CD14-positive monocyte (primary cell): ENCODE results near the gene AARS2. TPM values are rescaled to one million over a fixed set of nuclear protein-coding genes. Genes with fewer than 3 reads are reported as not detected.

Source experiments
- DNase-seq, 3 donors: peaks; one replicate each; pipeline ENCODE4 v3.0.0-alpha.2; 2011 to 2022
- H2AFZ ChIP-seq: 2 replicates; pipeline ENCODE4 v1.6.0; 2012; ENCODE audit warnings: mild to moderate bottlenecking, low read depth, low read length, inconsistent platforms; ENCODE audit not compliant: insufficient read depth, poor library complexity, severe bottlenecking
- H3K27ac ChIP-seq, 2 donors: 1 replicate in 1 of 2; 2 replicates in 1 of 2; pipeline ENCODE4 v1.5.1; 2012 to 2013; ENCODE audit warnings: low read length in 2 of 2, control low read depth in 1 of 2, inconsistent platforms in 1 of 2, low read depth in 1 of 2, mild to moderate bottlenecking in 1 of 2
- H3K27me3 ChIP-seq, 2 donors: one replicate each; pipeline versions ENCODE4 v1.6.0 to v1.6.1; 2011 to 2013; ENCODE audit warnings: low read length in 2 of 2; ENCODE audit not compliant: control insufficient read depth in 2 of 2, insufficient read depth in 2 of 2
- H3K36me3 ChIP-seq, 2 donors: replicated peaks in 1 of 2; 1 replicate in 1 of 2; 2 replicates in 1 of 2; pipeline versions ENCODE4 v1.5.1 to v1.6.1; 2012 to 2013; ENCODE audit warnings: low read length in 2 of 2, control low read depth in 1 of 2, inconsistent platforms in 1 of 2, mild to moderate bottlenecking in 1 of 2; ENCODE audit not compliant: insufficient read depth in 2 of 2, control insufficient read depth in 1 of 2
- H3K4me1 ChIP-seq, 2 donors: 1 replicate in 1 of 2; 2 replicates in 1 of 2; pipeline versions ENCODE4 v1.5.1 to v1.6.1; 2012 to 2013; ENCODE audit warnings: low read length in 2 of 2, control low read depth in 1 of 2, inconsistent platforms in 1 of 2, mild to moderate bottlenecking in 1 of 2, moderate library complexity in 1 of 2; ENCODE audit not compliant: insufficient read depth in 2 of 2, control insufficient read depth in 1 of 2
- H3K4me2 ChIP-seq: replicated peaks from 2 replicates; pipeline ENCODE3; 2012; ENCODE audit warnings: low read length, moderate library complexity, mild to moderate bottlenecking; ENCODE audit not compliant: poor library complexity, severe bottlenecking; ENCODE audit errors: extremely low read depth
- H3K4me3 ChIP-seq, 3 experiments: fragments of 200-600 bp in 1 of 3; sonication (generic) in 1 of 3; replicated peaks in 1 of 3; 1 replicate in 2 of 3; 2 replicates in 1 of 3; pipeline ENCODE4 v1.5.1; 2011 to 2013; ENCODE audit warnings: low read length in 3 of 3, mild to moderate bottlenecking in 3 of 3, control low read depth in 2 of 3, low read depth in 2 of 3, inconsistent platforms in 1 of 3, moderate library complexity in 1 of 3
- H3K79me2 ChIP-seq: 2 replicates; pipeline ENCODE4 v1.6.0; 2012; ENCODE audit warnings: mild to moderate bottlenecking, control low read depth, inconsistent platforms, low read length, moderate library complexity; ENCODE audit not compliant: insufficient read depth
- H3K9ac ChIP-seq: 2 replicates; pipeline ENCODE4 v1.6.0; 2017; ENCODE audit warnings: low read length, mild to moderate bottlenecking; ENCODE audit not compliant: insufficient read depth, poor library complexity, severe bottlenecking
- H3K9me3 ChIP-seq, 2 donors: replicated peaks in 1 of 2; 1 replicate in 1 of 2; 2 replicates in 1 of 2; pipeline versions ENCODE4 v1.5.1 to v1.6.1; 2012 to 2013; ENCODE audit warnings: low read length in 2 of 2, control low read depth in 1 of 2; ENCODE audit not compliant: control insufficient read depth in 1 of 2, insufficient read depth in 1 of 2
- H4K20me1 ChIP-seq: 2 replicates; pipeline ENCODE4 v1.6.0; 2012; ENCODE audit warnings: mild to moderate bottlenecking, low read length, control low read depth, moderate library complexity; ENCODE audit not compliant: insufficient read depth
- H3K27ac Mint-ChIP-seq, 7 donors: one replicate each; pipeline ENCODE4 v1.8.0; 2020; ENCODE audit warnings: mild to moderate bottlenecking in 7 of 7, mixed read lengths in 7 of 7, moderate library complexity in 6 of 7, inconsistent platforms in 2 of 7
- H3K27me3 Mint-ChIP-seq, 3 donors: one replicate each; pipeline ENCODE4 v1.8.0; 2021 to 2022; ENCODE audit warnings: low read depth in 3 of 3, mild to moderate bottlenecking in 3 of 3, mixed read lengths in 3 of 3, moderate library complexity in 3 of 3, inconsistent platforms in 1 of 3
- H3K36me3 Mint-ChIP-seq, 2 donors: one replicate each; pipeline ENCODE4 v1.8.0; 2020; ENCODE audit warnings: mixed read lengths in 2 of 2, inconsistent platforms in 1 of 2, mild to moderate bottlenecking in 1 of 2
- H3K4me1 Mint-ChIP-seq: one replicate; pipeline ENCODE4 v1.8.0; 2020; ENCODE audit warnings: mild to moderate bottlenecking, mixed read lengths
- H3K4me3 Mint-ChIP-seq, 2 donors: one replicate each; pipeline ENCODE4 v1.8.0; 2020; ENCODE audit warnings: mild to moderate bottlenecking in 2 of 2, mixed read lengths in 2 of 2, moderate library complexity in 1 of 2
- H3K9me3 Mint-ChIP-seq, 7 donors: one replicate each; pipeline ENCODE4 v1.8.0; 2020 to 2022; ENCODE audit warnings: mixed read lengths in 7 of 7, mild to moderate bottlenecking in 6 of 7, moderate library complexity in 6 of 7, inconsistent platforms in 2 of 7
- CTCF ChIP-seq: fragments of 200-600 bp; IDR thresholded peaks from one replicate; pipeline ENCODE4 v1.8.0; 2022; ENCODE audit warnings: antibody characterized with exemption, mild to moderate bottlenecking
- WGBS: methylation state at CpG from one replicate; pipeline ENCODE4 v1.1.5; 2013; ENCODE audit warnings: missing lambda C conversion rate; ENCODE audit not compliant: insufficient coverage; 5-methylcytosine and 5-hydroxymethylcytosine counted together
- intact Hi-C, 2 donors: fragments of 100-400 bp; cut with micrococcal nuclease; formaldehyde crosslinking; loops; one replicate each; pipeline versions ENCODE4 v1.15.0 to v1.15.1; 2023
- polyA plus RNA-seq, 3 donors: library from polyadenylated mRNA; depleted of rRNA in 1 of 3; unstranded in 2 of 3; stranded (reverse) in 1 of 3; fragments of 300-500 nt in 2 of 3; fragments of >200 nt in 1 of 3; fragmentation: Illumina TruSeq in 2 of 3; gene quantifications; 1 replicate in 2 of 3; 2 replicates in 1 of 3; pipeline ENCODE4 v1.2.3, GENCODE V29; 2012 to 2021

Gene AARS2
- polyA plus RNA-seq, 3 donors = 1.8 to 4.5 (median 3.2) TPM

DNA sequence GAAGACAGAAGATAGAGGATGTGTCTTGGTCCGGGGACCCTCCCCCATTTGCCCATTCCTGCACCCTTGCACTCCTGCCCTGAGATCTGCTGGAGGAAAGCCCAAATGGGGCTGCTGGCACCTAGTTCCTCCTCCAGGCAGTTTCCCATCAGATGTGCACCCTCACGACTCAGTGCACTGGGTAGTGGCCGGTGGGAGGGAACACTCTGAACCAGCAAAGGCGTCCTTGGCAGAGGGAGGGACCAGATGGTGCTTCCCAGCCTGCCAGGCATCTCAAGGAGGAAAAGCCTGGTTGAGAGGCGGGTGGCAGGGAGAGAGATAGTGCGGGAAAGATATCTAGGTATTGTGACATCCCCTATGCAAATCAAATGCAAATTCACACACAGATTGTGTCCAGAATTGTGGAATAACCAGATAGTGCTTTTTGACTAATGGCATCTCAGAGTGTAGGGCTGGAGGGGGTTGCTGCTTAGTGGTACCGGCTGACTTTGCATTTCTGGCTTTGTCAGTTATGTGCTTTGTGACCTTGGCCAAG is 23.4 kb downstream of the AARS2 start:
- no CpG with 5 or more reads among the region's 7 CpGs for WGBS
- Histone ChIP-seq H3K4me2 (no peak overlapping the region), H3K4me3 (no peak overlapping the region), H3K9ac (no peak overlapping the region), H2AFZ (no peak overlapping the region), H3K9me3 (no peaks in the 10 kb centered on the region), H3K27me3 (peaks cover 0 to 13% of the 10 kb centered on the region in 2 donors), H3K27ac (no peak overlapping the region), H3K79me2 (no peaks in the 10 kb centered on the region), H4K20me1 (no peaks in the 10 kb centered on the region), H3K4me1 (no peaks in the 10 kb centered on the region), H3K36me3 (no peaks in the 10 kb centered on the region)
- Mint-ChIP-seq H3K4me1 (peaks cover 1% of the 10 kb centered on the region), H3K4me3 (no peak overlapping the region), H3K27ac (no peak overlapping the region), H3K27me3 (peaks cover 32 to 61% (median 39%) of the 10 kb centered on the region in 3 donors), H3K9me3 (peaks cover 0 to 1% (median 0%) of the 10 kb centered on the region in 7 donors), H3K36me3 (no peaks in the 10 kb centered on the region)
- DNase-seq = no peak
- TF ChIP-seq CTCF = no peak
- intact Hi-C loops = no loop called here

GRCh38 chr6:44286747-44287146 is 26.4 kb downstream of the AARS2 start:
- TF ChIP-seq CTCF = no peak
- intact Hi-C loops = no loop called here
- Mint-ChIP-seq H3K27me3 (peaks cover 19 to 49% (median 35%) of the 10 kb centered on the region in 3 donors), H3K36me3 (no peaks in the 10 kb centered on the region), H3K4me1 (peaks cover 13% of the 10 kb centered on the region), H3K9me3 (peaks cover 0 to 2% (median 0%) of the 10 kb centered on the region in 7 donors), H3K27ac (no peak overlapping the region), H3K4me3 (peak overlapping the region in 1 of 2 donors; percentile 27)
- Histone ChIP-seq H3K4me3 (no peak overlapping the region), H3K36me3 (no peaks in the 10 kb centered on the region), H2AFZ (no peak overlapping the region), H3K9me3 (no peaks in the 10 kb centered on the region), H3K79me2 (no peaks in the 10 kb centered on the region), H3K9ac (no peak overlapping the region), H4K20me1 (no peaks in the 10 kb centered on the region), H3K4me1 (peaks cover 9% of the 10 kb centered on the region in 2 donors), H3K27ac (no peak overlapping the region), H3K27me3 (peaks cover 0 to 15% of the 10 kb centered on the region in 2 donors), H3K4me2 (no peak overlapping the region)
- DNase-seq = no peak
- WGBS = no CpG with 5 or more reads among the region's 2 CpGs
